ENCODE results near the gene MBOAT7. TPM values are rescaled to one million over a fixed set of nuclear protein-coding genes. Genes with fewer than 3 reads are reported as not detected.

The MBOAT7 gene
- total RNA-seq, 1 experiment from 2014 or later: 100 TPM

DNA sequence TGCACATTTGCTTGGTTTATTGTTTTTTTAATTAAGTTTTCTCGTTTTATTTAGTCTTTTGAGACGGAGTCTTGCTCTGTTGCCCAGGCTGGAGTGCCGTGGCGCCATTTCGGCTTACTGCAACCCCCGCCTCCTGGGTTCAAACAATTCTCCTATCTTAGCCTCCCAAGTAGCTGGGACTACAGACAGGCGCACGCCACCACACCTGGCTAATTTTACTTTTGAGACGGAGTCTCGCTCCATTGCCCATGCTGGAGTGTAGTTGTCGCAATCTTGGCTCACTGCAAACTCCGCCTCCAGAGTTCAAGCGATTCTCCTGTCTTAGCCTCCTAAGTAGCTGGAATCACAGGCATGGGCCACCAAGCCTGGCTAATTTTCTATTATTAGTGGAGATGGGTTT is 12.6 kb upstream of the MBOAT7 start:
- Histone ChIP-seq H3K27me3 (ENCODE audit: insufficient read depth, low read length) (no peaks in the 10 kb centered on the region), H2BK5ac (ENCODE audit: insufficient read length, low read length) (no peak overlapping the region), H2AFZ (ENCODE audit: low read length) (no peak overlapping the region), H2BK120ac (ENCODE audit: low read depth, low read length, poor library complexity, severe bottlenecking) (no peak overlapping the region), H4K8ac (replicated peaks; ENCODE audit: insufficient read length, low read depth, low read length) (no peak overlapping the region), H3K79me2 (ENCODE audit: insufficient read depth, low read length) (peaks cover 39% of the 10 kb centered on the region), H3K9me3 (ENCODE audit: control insufficient read depth, low read depth, low read length) (no peaks in the 10 kb centered on the region), H2BK12ac (ENCODE audit: insufficient read length, low read depth, low read length) (no peak overlapping the region), H3K27ac (ENCODE audit: insufficient read length, low read depth, low read length) (no peak overlapping the region), H4K5ac (ENCODE audit: insufficient read length, low read depth, low read length) (no peak overlapping the region), H3K4me2 (ENCODE audit: insufficient read depth, insufficient read length, low read length) (peak overlapping the region; percentile 89), H2BK15ac (ENCODE audit: low read depth, low read length) (no peak overlapping the region), H3K9ac (ENCODE audit: extremely low read depth, insufficient read length, low read length) (peak overlapping the region; percentile 96), H3K23ac (ENCODE audit: insufficient read length, low read depth, low read length) (no peak overlapping the region), H3T11ph (ENCODE audit: low read length) (no peak overlapping the region), H3K23me2 (ENCODE audit: insufficient read length, low read depth, low read length, poor library complexity, severe bottlenecking) (peaks cover 7% of the 10 kb centered on the region), H3K79me1 (ENCODE audit: insufficient read depth, low read depth, low read length, poor library complexity, severe bottlenecking) (peaks cover 6% of the 10 kb centered on the region), H3K4me1 (ENCODE audit: insufficient read depth, low read length) (peaks cover 3% of the 10 kb centered on the region), H3K4ac (ENCODE audit: low read depth, low read length) (no peak overlapping the region), H4K91ac (ENCODE audit: insufficient read length, low read depth, low read length) (no peak overlapping the region), H2AK5ac (ENCODE audit: insufficient read length, low read length) (no peak overlapping the region), H2BK20ac (ENCODE audit: low read depth, low read length, poor library complexity, severe bottlenecking) (no peak overlapping the region), H3K14ac (ENCODE audit: insufficient read depth, low read length) (no peak overlapping the region), H3K18ac (ENCODE audit: insufficient read length, low read depth, low read length) (no peak overlapping the region), H4K20me1 (ENCODE audit: control insufficient read depth, insufficient read depth, insufficient read length) (peaks cover 3% of the 10 kb centered on the region), H3K56ac (ENCODE audit: insufficient read length, low read depth, low read length) (no peak overlapping the region)
- Mint-ChIP-seq H3K9me3 (no peaks in the 10 kb centered on the region), H3K4me3 (peak overlapping the region; percentile 95 to 98), H3K36me3 (ENCODE audit: insufficient read depth in 1 of 3, low read depth in 3 of 3) (peaks cover 63 to 68% (median 68%) of the 10 kb centered on the region in 3 experiments), H3K4me1 (peaks cover 35 to 56% of the 10 kb centered on the region in 2 experiments), H3K27me3 (ENCODE audit: low read depth) (no peaks in the 10 kb centered on the region; the same call in 1 of the 2 replicates), H3K27ac (peak overlapping the region; percentile 100; a peak in 5 of 7 replicates)
- WGBS (ENCODE audit: extremely low coverage, insufficient read length, low lambda C conversion rate): no CpG with 5 or more reads among the region's 13 CpGs
- TF ChIP-seq, protein P1, sequence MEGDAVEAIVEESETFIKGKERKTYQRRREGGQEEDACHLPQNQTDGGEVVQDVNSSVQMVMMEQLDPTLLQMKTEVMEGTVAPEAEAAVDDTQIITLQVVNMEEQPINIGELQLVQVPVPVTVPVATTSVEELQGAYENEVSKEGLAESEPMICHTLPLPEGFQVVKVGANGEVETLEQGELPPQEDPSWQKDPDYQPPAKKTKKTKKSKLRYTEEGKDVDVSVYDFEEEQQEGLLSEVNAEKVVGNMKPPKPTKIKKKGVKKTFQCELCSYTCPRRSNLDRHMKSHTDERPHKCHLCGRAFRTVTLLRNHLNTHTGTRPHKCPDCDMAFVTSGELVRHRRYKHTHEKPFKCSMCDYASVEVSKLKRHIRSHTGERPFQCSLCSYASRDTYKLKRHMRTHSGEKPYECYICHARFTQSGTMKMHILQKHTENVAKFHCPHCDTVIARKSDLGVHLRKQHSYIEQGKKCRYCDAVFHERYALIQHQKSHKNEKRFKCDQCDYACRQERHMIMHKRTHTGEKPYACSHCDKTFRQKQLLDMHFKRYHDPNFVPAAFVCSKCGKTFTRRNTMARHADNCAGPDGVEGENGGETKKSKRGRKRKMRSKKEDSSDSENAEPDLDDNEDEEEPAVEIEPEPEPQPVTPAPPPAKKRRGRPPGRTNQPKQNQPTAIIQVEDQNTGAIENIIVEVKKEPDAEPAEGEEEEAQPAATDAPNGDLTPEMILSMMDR (conservative IDR thresholded peaks at IDR 0.05): no peak
- DNase-seq: no peak

Data from H9 (cell line).